Measurements from ENCODE around the gene SLK. TPM values are rescaled to one million over a fixed set of nuclear protein-coding genes. Genes with fewer than 3 reads are reported as not detected.

SLK gene
- total RNA-seq (2014; rRNA removed; shearing (Covaris generic)) (37.1 and 37.3 TPM in 2 replicates), polyA plus RNA-seq (2016; fragmentation: Nextera tagmentation; extraction: Ambion mirVana) (6.6 and 6.8 TPM in 2 replicates)

GRCh38 chr10:103966671-103967447, at the start of gene SLK:
Gene SLK (plus strand): TSS chr10:103967140. CDS start chr10:103967746, 606 bp downstream.
- Histone ChIP-seq H3K9me3 (ENCODE audit: low read depth) (no peaks in the 10 kb centered on the region), H3K4me1 (ENCODE audit: insufficient read depth) (peaks cover 18% of the 10 kb centered on the region), H4K20me1 (ENCODE audit: insufficient read depth) (no peaks in the 10 kb centered on the region; the same call in 1 of the 2 replicates), H2AFZ (peak within 1 kb of the TSS; percentile 100), H3K36me3 (ENCODE audit: low read depth) (no peaks in the 10 kb centered on the region), H3K27me3 (replicated peaks; ENCODE audit: insufficient read depth) (no peaks in the 10 kb centered on the region), H3K4me2 (ENCODE audit: unreplicated experiment) (peak within 1 kb of the TSS; percentile 97), H3K27ac (peak within 1 kb of the TSS; percentile 86), H3K79me2 (ENCODE audit: insufficient read depth) (peaks cover 44% of the 10 kb centered on the region), H3K9ac (peak within 1 kb of the TSS; percentile 96), H3F3A (ENCODE audit: insufficient read depth) (peaks cover 19% of the 10 kb centered on the region), H3K9me2 (ENCODE audit: insufficient read depth) (no peaks in the 10 kb centered on the region), H3K4me3 (peak within 1 kb of the TSS; percentile 100)
- TF ChIP-seq EZH2 (IDR thresholded peaks at IDR 0.05; ENCODE audit: insufficient read depth, poor library complexity, severe bottlenecking) = no peak
- TF ChIP-seq EZH2phosphoT487 (IDR thresholded peaks at IDR 0.05; ENCODE audit: insufficient read depth, low read depth) = no peak
- WGBS, 2 experiments (ENCODE audit: low coverage in 1 of 2, low lambda C conversion rate in 2 of 2, missing lambda C conversion rate in 2 of 2) = 0 to 1% methylated on average over 39 to 62 of the region's 92 CpGs
- peak; percentile 96 for DNase-seq
- in situ Hi-C loops (cut with MboI) = no loop called here

- Histone ChIP-seq H3K9ac (peak overlapping the region; percentile 81), H3K79me2 (ENCODE audit: insufficient read depth) (peaks cover 33% of the 10 kb centered on the region), H3F3A (ENCODE audit: insufficient read depth) (peaks cover 9% of the 10 kb centered on the region; the same call in 1 of the 2 replicates), H3K9me2 (ENCODE audit: insufficient read depth) (no peaks in the 10 kb centered on the region), H3K4me2 (ENCODE audit: unreplicated experiment) (peak overlapping the region; percentile 71), H3K4me3 (peak overlapping the region; percentile 75), H3K9me3 (ENCODE audit: low read depth) (no peaks in the 10 kb centered on the region), H3K27me3 (replicated peaks; ENCODE audit: insufficient read depth) (no peaks in the 10 kb centered on the region), H3K27ac (peak overlapping the region; percentile 73), H2AFZ (peak overlapping the region; percentile 85), H3K36me3 (ENCODE audit: low read depth) (no peaks in the 10 kb centered on the region), H4K20me1 (ENCODE audit: insufficient read depth) (no peaks in the 10 kb centered on the region), H3K4me1 (ENCODE audit: insufficient read depth) (peaks cover 22% of the 10 kb centered on the region)
- 3 to 5% methylated on average over 28 to 29 of the region's 29 CpGs for WGBS, 2 experiments (ENCODE audit: low coverage in 1 of 2, low lambda C conversion rate in 2 of 2, missing lambda C conversion rate in 2 of 2)
- peak; percentile 76 for DNase-seq
- TF ChIP-seq EZH2 (IDR thresholded peaks at IDR 0.05; ENCODE audit: insufficient read depth, poor library complexity, severe bottlenecking) = no peak
- no peak for TF ChIP-seq EZH2phosphoT487 (IDR thresholded peaks at IDR 0.05; ENCODE audit: insufficient read depth, low read depth)
- in situ Hi-C loops (cut with MboI) = no loop called here
Measured at GRCh38 chr10:103917302-103918052, 49.5 kb upstream of the SLK start.

DNA sequence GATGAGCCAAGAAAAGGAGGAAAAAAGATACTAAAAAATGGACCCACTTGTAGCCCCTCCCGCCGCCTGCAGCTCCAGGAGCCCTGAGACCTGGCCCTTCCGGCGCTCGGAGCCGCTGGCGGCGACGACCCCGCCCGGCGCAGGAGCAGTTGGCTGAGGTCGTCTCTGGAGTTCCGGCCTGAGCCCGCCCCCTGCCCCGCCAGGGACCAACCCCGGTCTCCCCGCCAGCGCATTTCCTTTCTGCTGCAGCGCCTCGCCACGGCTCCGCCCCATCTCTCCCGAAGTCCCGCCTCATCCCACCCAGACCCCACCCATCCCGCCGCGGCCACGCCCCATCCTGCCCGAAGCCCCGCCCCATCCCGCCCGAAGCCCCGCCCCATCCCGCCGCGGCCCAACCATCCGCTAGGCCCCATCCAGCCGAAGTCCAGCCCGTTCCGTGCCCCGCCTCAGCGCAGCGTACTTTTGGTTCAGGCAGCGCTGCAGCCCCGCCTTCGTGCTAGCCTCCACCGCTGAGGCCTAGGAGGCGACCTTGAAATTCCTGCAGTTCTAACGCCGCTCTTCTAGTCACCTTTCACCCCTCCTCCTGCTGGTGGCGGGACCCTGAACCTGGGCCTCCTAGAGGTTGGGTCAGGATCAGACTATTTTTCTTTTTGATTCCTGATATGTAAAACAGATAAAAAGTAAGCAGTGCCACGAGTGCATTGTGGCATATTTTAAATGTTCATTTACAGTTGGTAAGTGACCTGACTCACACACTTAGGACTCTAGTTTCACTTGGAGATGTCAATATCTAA, 48.7 kb upstream of the SLK start, which contains the start of gene STN1:
TSS of gene STN1 (minus strand) at position 132 of the 794 bp plus-strand sequence. CDS start 590 bp downstream, outside the sequence.
- Histone ChIP-seq H2AFZ (peak within 1 kb of the TSS; percentile 97), H4K20me1 (ENCODE audit: insufficient read depth) (no peaks in the 10 kb centered on the region), H3K4me2 (ENCODE audit: unreplicated experiment) (peak within 1 kb of the TSS; percentile 71), H3F3A (ENCODE audit: insufficient read depth) (peaks cover 9% of the 10 kb centered on the region; the same call in 1 of the 2 replicates), H3K27ac (peak within 1 kb of the TSS; percentile 86), H3K9me3 (ENCODE audit: low read depth) (no peaks in the 10 kb centered on the region), H3K27me3 (replicated peaks; ENCODE audit: insufficient read depth) (no peaks in the 10 kb centered on the region), H3K36me3 (ENCODE audit: low read depth) (no peaks in the 10 kb centered on the region), H3K9ac (peak within 1 kb of the TSS; percentile 82), H3K79me2 (ENCODE audit: insufficient read depth) (peaks cover 33% of the 10 kb centered on the region), H3K9me2 (ENCODE audit: insufficient read depth) (no peaks in the 10 kb centered on the region), H3K4me3 (peak within 1 kb of the TSS; percentile 75), H3K4me1 (ENCODE audit: insufficient read depth) (peaks cover 22% of the 10 kb centered on the region)
- no peak for TF ChIP-seq EZH2 (IDR thresholded peaks at IDR 0.05; ENCODE audit: insufficient read depth, poor library complexity, severe bottlenecking)
- no peak for TF ChIP-seq EZH2phosphoT487 (IDR thresholded peaks at IDR 0.05; ENCODE audit: insufficient read depth, low read depth)
- WGBS, 2 experiments (ENCODE audit: low coverage in 1 of 2, low lambda C conversion rate in 2 of 2, missing lambda C conversion rate in 2 of 2) = 1% methylated on average over 28 to 43 of the region's 53 CpGs
- in situ Hi-C loops (cut with MboI) = no loop called here
- peak; percentile 99 for DNase-seq

Data from GM23248 (cell line).